Activated effector memory CD4-positive, alpha-beta T cell treated with anti-CD3 and anti-CD28 coated beads, Interleukin-2, amount 50 U/mL, for 16 hours (primary cell): ENCODE measurements around the gene MRI1.

Experiments used
- DNase-seq: peaks from one replicate; pipeline ENCODE4 v3.0.0-alpha.2; 2020

MRI1 gene

DNA sequence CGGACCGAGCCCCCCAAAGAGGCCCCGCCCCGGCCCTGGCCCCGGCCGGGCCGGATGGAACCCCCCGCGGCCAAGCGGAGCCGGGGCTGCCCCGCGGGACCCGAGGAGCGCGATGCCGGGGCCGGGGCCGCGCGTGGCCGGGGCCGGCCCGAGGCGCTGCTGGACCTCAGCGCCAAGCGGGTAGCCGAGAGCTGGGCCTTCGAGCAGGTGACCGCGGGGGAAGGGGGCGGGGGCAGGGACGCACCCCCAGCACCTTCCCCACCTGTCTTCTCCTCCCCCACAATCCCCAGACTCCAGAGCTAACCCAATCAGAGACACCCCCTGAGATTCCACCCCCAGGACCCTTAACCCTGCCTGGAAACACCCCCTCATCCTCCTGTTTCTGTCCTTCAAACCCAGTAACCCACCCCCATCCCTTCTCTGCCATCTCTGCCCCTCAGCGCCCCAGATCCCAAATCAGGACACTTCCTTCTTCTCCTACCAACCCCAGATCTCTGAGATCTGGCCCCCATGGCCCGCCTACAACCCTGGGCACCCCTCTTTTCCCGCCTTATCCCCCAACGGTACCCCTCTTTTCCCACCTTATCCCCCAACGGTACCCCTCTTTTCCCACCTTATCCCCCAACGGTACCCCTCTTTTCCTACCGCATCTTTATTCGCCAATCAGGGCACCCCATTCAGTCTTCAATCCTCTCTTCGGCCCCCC, 31.4 kb downstream of the MRI1 start:
- DNase-seq, result no peak

DNA sequence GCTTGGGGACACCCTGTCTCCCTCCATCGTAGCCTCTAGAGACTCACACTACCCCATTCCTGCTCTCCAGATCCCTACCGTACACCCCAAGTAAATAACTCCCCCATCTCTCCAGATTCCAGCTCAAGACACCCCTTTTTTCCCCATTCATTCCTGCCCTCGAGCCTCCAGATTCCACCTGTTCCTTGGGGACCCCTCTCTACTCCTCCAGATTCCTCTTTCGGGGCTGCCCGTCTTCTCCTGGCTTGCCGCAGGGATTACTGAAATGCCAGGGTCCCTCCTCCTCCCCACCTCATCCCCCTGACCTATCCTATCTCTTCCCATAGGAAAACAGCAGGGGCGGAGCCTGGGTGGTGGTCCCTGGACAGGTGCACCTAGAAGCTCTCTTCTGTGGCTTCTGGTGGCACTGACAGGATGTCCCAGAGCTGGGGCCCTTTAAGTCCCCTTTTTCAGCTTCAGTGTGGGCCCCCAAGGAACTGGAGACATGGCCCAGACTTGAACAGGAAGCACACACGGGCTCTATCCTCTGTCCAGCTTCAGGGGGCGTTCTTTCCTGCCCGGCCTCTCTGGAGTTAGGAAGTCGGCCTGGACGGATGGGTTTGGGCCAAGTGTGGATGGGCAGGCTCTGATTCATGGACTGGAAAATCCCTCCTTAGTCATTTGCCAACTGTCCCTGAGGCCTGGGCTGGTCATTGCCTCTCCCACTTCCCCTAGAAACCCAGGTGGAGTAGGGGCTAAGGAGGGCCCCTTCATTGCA, 32.2 kb downstream of the MRI1 start:
- DNase-seq, result no peak

DNA sequence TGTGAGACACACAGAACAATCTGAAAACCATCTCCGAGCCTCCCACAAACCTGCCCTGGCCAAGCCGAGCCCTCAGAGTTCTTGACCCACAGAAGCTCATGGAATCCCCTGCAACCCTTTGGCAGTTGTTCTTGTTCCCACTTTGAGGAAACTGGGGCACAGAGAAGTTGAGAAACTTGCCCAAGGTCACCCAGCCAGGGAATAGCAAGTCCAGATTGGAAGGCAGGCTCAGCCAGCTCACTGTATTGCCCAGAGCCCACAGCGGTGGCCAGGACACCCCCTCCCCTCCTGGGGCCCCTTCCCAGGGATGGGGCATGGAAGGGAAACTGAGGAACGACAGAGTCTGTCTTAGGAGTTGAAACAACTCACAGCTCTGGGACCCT, 32.7 kb downstream of the MRI1 start:
- DNase-seq, result no peak

GRCh38 chr19:13797870-13798269, 33.5 kb downstream of the MRI1 start:
- DNase-seq, result no peak

DNA sequence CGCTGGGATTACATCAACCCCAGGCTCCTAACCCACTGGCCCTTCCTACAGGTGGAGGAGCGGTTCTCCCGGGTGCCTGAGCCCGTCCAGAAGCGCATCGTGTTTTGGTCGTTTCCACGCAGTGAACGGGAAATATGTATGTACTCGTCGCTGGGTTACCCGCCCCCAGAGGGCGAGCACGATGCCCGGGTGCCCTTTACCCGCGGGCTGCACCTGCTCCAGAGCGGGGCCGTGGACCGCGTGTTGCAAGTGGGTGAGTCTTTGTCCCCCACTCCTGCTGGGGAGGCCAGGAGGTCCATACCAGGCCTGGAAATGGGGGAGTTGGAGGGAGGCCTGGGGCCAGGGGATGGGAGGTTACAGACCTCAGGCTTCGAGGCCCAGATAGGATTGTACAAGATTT, 35.3 kb downstream of the MRI1 start:
- DNase-seq, result no peak

DNA sequence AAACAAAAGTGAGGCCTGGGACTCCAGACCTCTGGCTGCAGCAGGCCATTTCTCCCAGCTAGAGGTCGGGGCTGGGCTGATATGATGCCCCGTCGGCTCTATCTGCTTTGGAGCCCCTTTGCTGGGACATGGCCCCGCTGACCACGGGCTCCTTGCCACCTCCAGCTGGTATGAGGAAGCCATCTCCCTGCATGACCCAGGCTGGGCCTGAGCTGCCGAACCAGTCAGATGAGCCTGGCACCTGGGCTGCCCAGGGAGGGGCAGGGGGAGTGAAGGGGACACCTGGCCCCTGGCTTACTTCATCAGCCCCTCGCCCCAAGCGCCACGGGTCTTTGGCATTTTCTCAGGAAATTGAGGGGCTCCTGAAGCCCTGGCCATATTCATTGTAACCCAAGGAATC, 38.7 kb downstream of the MRI1 start:
- DNase-seq, result no peak

GRCh38 chr19:13804830-13805683, 40.7 kb downstream of the MRI1 start:
- no peak for DNase-seq

GRCh38 chr19:13806728-13807127, 42.4 kb downstream of the MRI1 start:
- no peak for DNase-seq

- no peak for DNase-seq
Observed at GRCh38 chr19:13807421-13808021, 43.2 kb downstream of the MRI1 start.

DNA sequence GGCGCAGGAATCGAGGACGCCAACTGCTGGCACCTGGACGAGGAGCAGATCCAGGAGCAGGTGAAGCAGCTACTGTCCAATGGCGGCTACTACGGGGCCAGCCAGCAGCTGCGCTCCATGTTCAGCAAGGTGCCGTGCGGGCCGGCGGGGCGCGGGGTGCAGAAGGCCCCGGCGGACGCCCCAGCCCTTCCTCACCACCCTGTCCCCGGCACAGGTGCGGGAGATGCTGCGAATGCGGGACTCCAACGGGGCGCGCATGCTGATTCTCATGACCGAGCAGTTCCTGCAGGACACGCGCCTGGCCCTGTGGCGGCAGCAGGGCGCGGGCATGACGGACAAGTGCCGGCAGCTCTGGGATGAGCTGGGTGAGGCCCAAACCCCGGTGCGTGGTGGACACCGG, 44.5 kb downstream of the MRI1 start:
- DNase-seq, result no peak

DNA sequence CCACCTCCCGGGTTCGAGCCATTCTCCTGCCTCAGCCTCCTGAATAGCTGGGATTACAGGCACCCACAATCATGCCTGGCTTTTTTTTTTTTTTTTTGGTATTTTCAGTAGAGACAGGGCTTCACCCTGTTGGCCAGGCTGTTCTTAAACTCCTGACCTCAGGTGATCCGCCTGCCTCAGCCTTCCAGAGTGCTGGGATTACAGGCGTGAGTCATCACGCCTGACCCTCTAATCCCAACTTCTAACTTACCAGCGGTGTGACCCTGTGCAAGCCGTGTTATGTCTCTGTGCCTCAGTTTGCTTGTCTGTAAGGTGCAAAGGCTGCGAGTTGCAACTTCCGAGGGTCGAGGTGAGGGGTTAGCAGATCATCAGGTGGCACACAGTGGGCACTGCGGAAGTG, 48.2 kb downstream of the MRI1 start:
- DNase-seq, result no peak

DNA sequence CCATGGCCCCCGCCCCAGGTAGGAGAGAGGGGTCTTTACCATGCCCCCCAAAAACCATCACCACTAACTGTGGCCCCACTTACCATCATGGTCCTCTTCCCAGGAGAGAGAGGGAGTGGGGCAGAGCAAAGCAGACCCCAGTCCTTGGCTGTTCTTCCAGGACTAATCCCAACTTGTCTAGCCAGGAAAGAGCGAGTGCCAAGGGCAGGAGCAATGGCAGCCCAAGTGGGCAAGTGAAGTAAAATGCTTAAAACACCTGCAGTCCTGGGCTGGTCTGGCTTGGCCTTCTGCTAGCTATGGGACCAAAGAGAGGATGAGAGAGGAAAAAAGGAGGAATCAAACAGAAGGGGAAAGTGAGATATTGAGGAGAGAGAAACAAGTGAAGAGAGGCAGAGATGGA, 48.8 kb downstream of the MRI1 start:
- DNase-seq, result no peak

GRCh38 chr19:13814550-13814949, 50.2 kb downstream of the MRI1 start:
- no peak for DNase-seq

DNA sequence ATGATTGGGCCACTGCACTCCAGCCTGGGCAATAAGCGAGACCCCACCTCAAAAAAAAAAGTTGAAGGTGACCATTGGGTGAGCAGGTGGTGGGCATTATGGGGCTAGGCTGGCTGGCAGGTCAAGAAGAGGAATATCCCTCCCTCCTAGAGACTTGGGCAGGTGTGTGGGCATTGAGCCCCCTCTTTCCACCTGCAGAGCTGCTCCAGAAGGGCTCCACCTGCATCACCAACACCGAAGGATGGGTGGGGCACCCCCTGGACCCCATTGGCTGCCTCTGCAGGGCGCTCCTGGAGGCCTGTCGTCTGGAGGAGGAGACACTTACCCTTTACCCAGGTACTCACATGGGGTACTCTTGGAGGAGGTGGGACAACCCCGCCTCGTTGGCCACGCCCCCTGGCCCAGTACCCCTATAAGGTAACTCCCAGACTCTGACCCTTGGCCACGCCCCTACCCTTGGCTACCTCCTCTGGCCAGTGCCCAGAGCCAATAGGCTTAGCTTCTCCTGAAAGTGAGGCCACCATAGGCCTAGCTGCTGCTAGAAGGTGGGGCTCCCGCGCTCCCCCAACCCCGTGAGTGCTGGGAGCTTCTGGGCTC, 52.8 kb downstream of the MRI1 start:
- DNase-seq, result no peak

- peak; percentile 74 for DNase-seq
Observed at GRCh38 chr19:13817615-13818371, 53.5 kb downstream of the MRI1 start.

GRCh38 chr19:13819238-13819637, 54.9 kb downstream of the MRI1 start:
- DNase-seq, result no peak

DNA sequence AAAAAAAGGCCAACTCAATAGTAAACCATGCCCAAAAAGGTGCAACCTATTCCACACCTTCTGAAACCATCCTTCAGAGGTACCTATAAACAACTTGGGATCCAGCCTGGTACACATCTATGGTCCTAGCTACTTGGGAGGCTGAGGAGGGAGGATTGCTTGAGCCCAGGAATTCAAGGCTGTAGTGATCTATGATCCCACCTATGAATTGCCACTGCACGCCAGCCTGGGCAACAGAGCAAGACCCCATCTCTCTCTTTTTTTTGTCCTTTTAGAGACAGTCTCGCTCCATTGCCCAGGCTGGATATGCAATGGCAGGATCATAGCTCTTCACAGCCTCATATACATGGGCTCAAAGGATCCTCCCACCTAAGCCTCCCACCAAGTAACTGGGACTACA, 57.0 kb downstream of the MRI1 start:
- DNase-seq, result no peak

- DNase-seq, result no peak
Observed at GRCh38 chr19:13823256-13823655, 58.9 kb downstream of the MRI1 start.
